Colonic mucosa (tissue), 4 donors: ENCODE data around the gene SAMD4A. TPM values are rescaled to one million over a fixed set of nuclear protein-coding genes. Genes with fewer than 3 reads are reported as not detected.

Experiments
- DNase-seq: peaks from one replicate; pipeline ENCODE4 v3.0.0-alpha.2; 2020
- H3K27ac ChIP-seq: fragments of 200-600 bp; one replicate; pipeline ENCODE4 v1.8.0; 2021
- H3K27me3 ChIP-seq: fragments of 200-600 bp; one replicate; pipeline ENCODE4 v1.8.0; 2021
- H3K36me3 ChIP-seq: fragments of 200-600 bp; one replicate; pipeline ENCODE4 v1.8.0; 2021
- H3K4me1 ChIP-seq: fragments of 200-600 bp; one replicate; pipeline ENCODE4 v1.8.0; 2021; ENCODE audit warnings: mild to moderate bottlenecking
- H3K4me3 ChIP-seq: fragments of 200-600 bp; one replicate; pipeline ENCODE4 v1.8.0; 2021
- H3K9ac ChIP-seq, 2 donors: one replicate each; pipeline ENCODE4 v1.7.0; 2013; ENCODE audit warnings: control low read depth in 2 of 2, low read depth in 2 of 2, low read length in 2 of 2
- H3K9me3 ChIP-seq: fragments of 200-600 bp; one replicate; pipeline ENCODE4 v1.8.0; 2021
- CTCF ChIP-seq: fragments of 200-600 bp; IDR thresholded peaks from one replicate; pipeline ENCODE4 v1.8.0; 2022; ENCODE audit warnings: antibody characterized with exemption, mild to moderate bottlenecking
- intact Hi-C: fragments of 100-400 bp; cut with DNase I; formaldehyde crosslinking; loops from one replicate; pipeline ENCODE4 v1.14.1; 2022
- total RNA-seq, 2 donors: library from RNA; stranded (reverse); fragmentation: NEBNext Ultra II Directional in 1 of 2; extraction: Animal tissue kit (Norgen Biotek cat#: 25700) in 1 of 2; gene quantifications; one replicate each; pipeline ENCODE4 v1.2.1, GENCODE V29; 2021
- donor health status: healthy.
- donor health status: DM: no; HTN: no; CAD: no.
- donor health status: DM: no; HTN: no; CAD: no.

The SAMD4A gene
- total RNA-seq, 2 donors from 2014 or later = 5.6 to 31.3 TPM

- Histone ChIP-seq H3K9me3 (no peaks in the 10 kb centered on the region), H3K36me3 (no peaks in the 10 kb centered on the region), H3K4me1 (no peaks in the 10 kb centered on the region), H3K27ac (no peak overlapping the region), H3K4me3 (no peak overlapping the region), H3K27me3 (no peaks in the 10 kb centered on the region), H3K9ac (no peak overlapping the region)
- intact Hi-C loops = no loop called here
- no peak for TF ChIP-seq CTCF
- DNase-seq = no peak
These were observed 270.7 kb downstream of the SAMD4A start for GRCh38 chr14:54837508-54838149.

- no peak overlapping the region for H3K9ac ChIP-seq
- intact Hi-C loops = no loop called here
- H3K27me3 ChIP-seq = no peaks in the 10 kb centered on the region
- no peak overlapping the region for H3K27ac ChIP-seq
- no peaks in the 10 kb centered on the region for H3K36me3 ChIP-seq
- no peaks in the 10 kb centered on the region for H3K9me3 ChIP-seq
- DNase-seq = no peak
- no peak for TF ChIP-seq CTCF
- no peaks in the 10 kb centered on the region for H3K4me1 ChIP-seq
- H3K4me3 ChIP-seq = no peak overlapping the region
These were observed 272.1 kb downstream of the SAMD4A start for GRCh38 chr14:54838931-54839512.

GRCh38 chr14:54839701-54840119 lies 272.8 kb downstream of the SAMD4A start:
- Histone ChIP-seq H3K4me1 (no peaks in the 10 kb centered on the region), H3K9ac (no peak overlapping the region), H3K9me3 (no peaks in the 10 kb centered on the region), H3K36me3 (no peaks in the 10 kb centered on the region), H3K27me3 (no peaks in the 10 kb centered on the region), H3K4me3 (no peak overlapping the region), H3K27ac (no peak overlapping the region)
- TF ChIP-seq CTCF = no peak
- intact Hi-C loops = no loop called here
- no peak for DNase-seq

- H3K4me3 ChIP-seq = no peak overlapping the region
- no peak overlapping the region for H3K27ac ChIP-seq
- H3K4me1 ChIP-seq = no peaks in the 10 kb centered on the region
- H3K27me3 ChIP-seq = no peaks in the 10 kb centered on the region
- no peaks in the 10 kb centered on the region for H3K36me3 ChIP-seq
- intact Hi-C loops = no loop called here
- no peak for TF ChIP-seq CTCF
- no peak overlapping the region for H3K9ac ChIP-seq
- H3K9me3 ChIP-seq = no peaks in the 10 kb centered on the region
- DNase-seq = no peak
These were observed 273.4 kb downstream of the SAMD4A start for GRCh38 chr14:54840336-54840735.

- intact Hi-C loops = no loop called here
- DNase-seq = no peak
These were observed 273.9 kb downstream of the SAMD4A start for GRCh38 chr14:54840798-54841197.

More at GRCh38 chr14:54840798-54841197, 273.9 kb downstream of the SAMD4A start:
- Histone ChIP-seq H3K4me3 (no peak overlapping the region), H3K9ac (no peak overlapping the region), H3K27me3 (no peaks in the 10 kb centered on the region), H3K27ac (no peak overlapping the region), H3K36me3 (no peaks in the 10 kb centered on the region), H3K9me3 (no peaks in the 10 kb centered on the region), H3K4me1 (no peaks in the 10 kb centered on the region)
- TF ChIP-seq CTCF = no peak

Other genes with a start within 250 kb of the SAMD4A start
- 10 to 100 TPM; 19.1 to 59.5 TPM for gene CDKN3, start 170.1 kb upstream of the SAMD4A start, total RNA-seq
- gene CNIH1, start 125.8 kb upstream of the SAMD4A start, total RNA-seq = 100 to 1,000 TPM; 117 to 125 TPM
- gene GMFB, start 78.1 kb upstream of the SAMD4A start, total RNA-seq = 10 to 100 TPM; 67.8 to 85.7 TPM
- 10 to 100 TPM; 13.2 to 21.3 TPM for gene CGRRF1, start 57.2 kb upstream of the SAMD4A start, total RNA-seq